HCT116 (cell line): ENCODE data around the gene TRPC6. TPM values are rescaled to one million over a fixed set of nuclear protein-coding genes. Genes with fewer than 3 reads are reported as not detected.

Experiments used
- ATAC-seq: fragments of 200-7000 bp; cut with Tn5 transposase; 2 replicates; pipeline ENCODE4 v1.9.1; 2020; ENCODE audit warnings: mild to moderate bottlenecking, moderate library complexity
- BruUV-seq: library from RNA; stranded (reverse); fragments of 400-500 nt; replicated peaks from 2 replicates; lab custom pipeline; 2021; lab: Mats Ljungman, UMichigan
- CTCF ChIA-PET: fragments of 300-600 bp; sonication (Branson Sonifier 250); formaldehyde crosslinking; loops from one replicate; lab custom pipeline; 2021; ENCODE audit warnings: antibody characterized with exemption; lab: Charles Lee
- POLR2A ChIA-PET: fragments of 300-600, 350-600 bp; sonication (Branson Sonifier 250); formaldehyde crosslinking; loops from one replicate; lab custom pipeline; 2021; ENCODE audit warnings: antibody characterized with exemption; lab: Charles Lee
- RAD21 ChIA-PET, 2 experiments: fragments of 300-600 bp; sonication (Branson Sonifier 250); formaldehyde crosslinking; loops; one replicate each; lab custom pipeline; 2023; ENCODE audit warnings: low total read pairs in 2 of 2; ENCODE audit not compliant: uncharacterized antibody in 2 of 2, unreplicated experiment in 2 of 2, low non-redundant PET in 1 of 2; lab: Charles Lee
- DNase-seq: peaks from one replicate; pipeline ENCODE4 v3.0.0-alpha.2; 2010; ENCODE audit warnings: low read depth, low spot score
- H2AFZ ChIP-seq: fragments of 200-600 bp; shearing (Covaris generic), sonication (generic); 2 replicates; pipeline ENCODE4 v1.6.1; 2017; ENCODE audit warnings: low read depth, mixed run types, mixed read lengths, antibody characterized with exemption, low read length; ENCODE audit not compliant: poor library complexity, severe bottlenecking
- H3K27ac ChIP-seq: 2 replicates; pipeline ENCODE4 v1.5.1; 2012; ENCODE audit warnings: low read depth, low read length
- H3K27me3 ChIP-seq: fragments of 200-600 bp; sonication (generic); 2 replicates; pipeline ENCODE4 v1.6.1; 2016; ENCODE audit warnings: mixed run types, low read length, mixed read lengths; ENCODE audit not compliant: insufficient read depth
- H3K36me3 ChIP-seq, 2 experiments: fragments of 200-500 bp in 1 of 2; fragments of 200-600 bp in 1 of 2; sonication (Bioruptor generic) in 1 of 2; sonication (generic) in 1 of 2; 2 replicates each; pipeline versions ENCODE4 v1.5.1 to v1.6.1; 2014 to 2016; ENCODE audit warnings: low read length in 2 of 2, inconsistent platforms in 1 of 2, mixed read lengths in 1 of 2, mixed run types in 1 of 2; ENCODE audit not compliant: insufficient read depth in 2 of 2, control insufficient read depth in 1 of 2
- H3K4me1 ChIP-seq, 2 experiments: fragments of 200-600 bp in 1 of 2; sonication (generic) in 1 of 2; 2 replicates each; pipeline versions ENCODE4 v1.5.1 to v1.6.1; 2012 to 2017; ENCODE audit warnings: low read length in 2 of 2, inconsistent platforms in 1 of 2, mild to moderate bottlenecking in 1 of 2, mixed read lengths in 1 of 2, mixed run types in 1 of 2, moderate library complexity in 1 of 2; ENCODE audit not compliant: insufficient read depth in 2 of 2, control insufficient read depth in 1 of 2
- H3K4me2 ChIP-seq: fragments of 200-600 bp; sonication (generic); 2 replicates; pipeline ENCODE4 v1.6.1; 2017; ENCODE audit warnings: mixed run types, low read length, mixed read lengths
- H3K4me3 ChIP-seq, 2 experiments: fragments of 200-600 bp in 1 of 2; sonication (generic) in 1 of 2; replicated peaks in 1 of 2; 2 replicates each; pipeline ENCODE4 v1.5.1; 2011 to 2016; ENCODE audit warnings: low read length in 2 of 2, control low read depth in 1 of 2, low read depth in 1 of 2, mild to moderate bottlenecking in 1 of 2, mixed read lengths in 1 of 2, mixed run types in 1 of 2
- H3K79me2 ChIP-seq: fragments of 200-600 bp; sonication (generic); 2 replicates; pipeline ENCODE4 v1.6.1; 2017; ENCODE audit warnings: mild to moderate bottlenecking, mixed run types, low read length, moderate library complexity, mixed read lengths; ENCODE audit not compliant: insufficient read depth
- H3K9ac ChIP-seq: fragments of 200-600 bp; sonication (generic); 2 replicates; pipeline ENCODE4 v1.6.1; 2016; ENCODE audit warnings: low read length, mixed read lengths
- H3K9me2 ChIP-seq: fragments of 200-600 bp; sonication (generic), shearing (Covaris generic); 2 replicates; pipeline ENCODE4 v1.6.1; 2017; ENCODE audit warnings: mixed run types, mild to moderate bottlenecking, moderate library complexity; ENCODE audit not compliant: insufficient read depth
- H3K9me3 ChIP-seq, 2 experiments: fragments of 200-500 bp in 1 of 2; fragments of 200-600 bp in 1 of 2; sonication (Bioruptor generic) in 1 of 2; sonication (generic) in 1 of 2; 2 replicates each; pipeline ENCODE4 v1.6.1; 2014 to 2017; ENCODE audit warnings: low read length in 2 of 2, mixed read lengths in 2 of 2, inconsistent platforms in 1 of 2, low read depth in 1 of 2, mild to moderate bottlenecking in 1 of 2, mixed run types in 1 of 2, moderate library complexity in 1 of 2; ENCODE audit not compliant: control insufficient read depth in 1 of 2, insufficient read depth in 1 of 2
- H4K20me1 ChIP-seq: fragments of 200-600 bp; sonication (generic), shearing (Covaris generic); 2 replicates; pipeline ENCODE4 v1.6.1; 2017; ENCODE audit warnings: mixed run types, mild to moderate bottlenecking, moderate library complexity; ENCODE audit not compliant: insufficient read depth
- CBX3 ChIP-seq: IDR thresholded peaks from 2 replicates; pipeline ENCODE4 v1.6.1; 2012; ENCODE audit warnings: low read depth
- ELF1 ChIP-seq: IDR thresholded peaks from 2 replicates; pipeline ENCODE4 v1.6.1; 2012; ENCODE audit warnings: low read depth, borderline replicate concordance
- EZH2 ChIP-seq: fragments of 200-600 bp; sonication (generic); IDR thresholded peaks from 2 replicates; pipeline ENCODE4 v1.6.1; 2017; ENCODE audit warnings: antibody characterized with exemption, mixed run types
- EZH2phosphoT487 ChIP-seq: fragments of 200-600 bp; IDR thresholded peaks from 2 replicates; pipeline ENCODE4 v1.6.1; 2018; ENCODE audit warnings: antibody characterized with exemption, borderline replicate concordance
- FOSL1 ChIP-seq: IDR thresholded peaks from 2 replicates; pipeline ENCODE4 v1.6.1; 2012; ENCODE audit warnings: low read depth
- POLR2A ChIP-seq: IDR thresholded peaks from 2 replicates; pipeline ENCODE4 v1.7.0; 2011; ENCODE audit warnings: borderline replicate concordance; ENCODE audit not compliant: insufficient read depth, insufficient read length; ENCODE audit errors: extremely low read depth
- SIN3A ChIP-seq: IDR thresholded peaks from 2 replicates; pipeline ENCODE4 v1.6.1; 2012; ENCODE audit warnings: low read depth
- SP1 ChIP-seq: IDR thresholded peaks from 2 replicates; pipeline ENCODE4 v1.6.1; 2012; ENCODE audit warnings: low read depth
- YY1 ChIP-seq: IDR thresholded peaks from 2 replicates; pipeline ENCODE4 v1.6.1; 2011; ENCODE audit warnings: low read length, low read depth, moderate library complexity, mild to moderate bottlenecking; ENCODE audit not compliant: insufficient replicate concordance; ENCODE audit errors: extremely low read depth
- ZNF274 ChIP-seq: fragments of 200-500 bp; sonication (Bioruptor generic); IDR thresholded peaks from 2 replicates; pipeline ENCODE4 v1.6.1; 2014; ENCODE audit warnings: mild to moderate bottlenecking, low read depth, low read length, inconsistent platforms
- intact Hi-C: fragments of 100-400 bp; cut with micrococcal nuclease; formaldehyde crosslinking; loops from 2 replicates; pipeline ENCODE4 v1.10.0; 2022
- total RNA-seq: library from RNA; stranded (reverse); gene quantifications from one replicate; pipeline ENCODE4 v1.2.1, GENCODE V29; 2021; ENCODE audit not compliant: unreplicated experiment
- TF ChIP-seq, protein P1 (sequence below), 3 experiments: fragments of 200-600 bp in 1 of 3; sonication (generic) in 1 of 3; IDR thresholded peaks in 2 of 3; conservative IDR thresholded peaks in 1 of 3; 2 replicates each; pipeline ENCODE4 v1.5.1; 2012 to 2017; ENCODE audit warnings: low read depth in 2 of 3, low read length in 2 of 3, antibody characterized with exemption in 1 of 3, borderline replicate concordance in 1 of 3, control low read depth in 1 of 3, mild to moderate bottlenecking in 1 of 3, mixed read lengths in 1 of 3, mixed run types in 1 of 3, moderate library complexity in 1 of 3; ENCODE audit not compliant: insufficient read depth in 1 of 3
- TF ChIP-seq, protein P2 (sequence below): IDR thresholded peaks from 2 replicates; pipeline ENCODE4 v1.6.1; 2011; ENCODE audit warnings: mild to moderate bottlenecking, low read length, moderate library complexity; ENCODE audit not compliant: insufficient replicate concordance; ENCODE audit errors: extremely low read depth
- TF ChIP-seq, protein P3 (sequence below): IDR thresholded peaks from 2 replicates; pipeline ENCODE4 v1.6.1; 2012
- TF ChIP-seq, protein P4 (sequence below): IDR thresholded peaks from 2 replicates; pipeline ENCODE4 v1.6.1; 2012; ENCODE audit warnings: low read depth

Gene TRPC6
- total RNA-seq, 1 experiment from 2014 or later = not detected

DNA sequence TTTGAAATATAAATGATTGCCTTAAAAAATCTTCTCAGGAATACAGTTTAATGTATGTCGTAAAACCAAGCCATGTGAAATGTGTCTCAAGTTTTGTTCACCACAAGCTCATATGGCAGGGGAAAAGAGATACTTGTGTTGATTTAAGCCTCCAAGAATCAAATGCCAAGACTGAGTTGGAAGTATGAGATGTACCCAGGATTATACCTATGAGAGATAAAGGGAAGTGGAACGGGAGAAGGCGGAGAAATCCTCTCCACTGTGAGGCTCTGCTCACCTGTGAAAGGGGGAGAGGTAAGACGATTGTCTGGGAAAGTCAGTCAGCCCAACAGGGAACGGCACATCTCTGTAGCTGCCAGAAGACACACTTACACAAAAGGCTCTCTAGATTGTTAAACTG, 124.8 kb downstream of the TRPC6 start (continued):
- TF ChIP-seq, protein P1, sequence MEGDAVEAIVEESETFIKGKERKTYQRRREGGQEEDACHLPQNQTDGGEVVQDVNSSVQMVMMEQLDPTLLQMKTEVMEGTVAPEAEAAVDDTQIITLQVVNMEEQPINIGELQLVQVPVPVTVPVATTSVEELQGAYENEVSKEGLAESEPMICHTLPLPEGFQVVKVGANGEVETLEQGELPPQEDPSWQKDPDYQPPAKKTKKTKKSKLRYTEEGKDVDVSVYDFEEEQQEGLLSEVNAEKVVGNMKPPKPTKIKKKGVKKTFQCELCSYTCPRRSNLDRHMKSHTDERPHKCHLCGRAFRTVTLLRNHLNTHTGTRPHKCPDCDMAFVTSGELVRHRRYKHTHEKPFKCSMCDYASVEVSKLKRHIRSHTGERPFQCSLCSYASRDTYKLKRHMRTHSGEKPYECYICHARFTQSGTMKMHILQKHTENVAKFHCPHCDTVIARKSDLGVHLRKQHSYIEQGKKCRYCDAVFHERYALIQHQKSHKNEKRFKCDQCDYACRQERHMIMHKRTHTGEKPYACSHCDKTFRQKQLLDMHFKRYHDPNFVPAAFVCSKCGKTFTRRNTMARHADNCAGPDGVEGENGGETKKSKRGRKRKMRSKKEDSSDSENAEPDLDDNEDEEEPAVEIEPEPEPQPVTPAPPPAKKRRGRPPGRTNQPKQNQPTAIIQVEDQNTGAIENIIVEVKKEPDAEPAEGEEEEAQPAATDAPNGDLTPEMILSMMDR (IDR thresholded peaks at IDR 0.05 in 2 of 3, conservative IDR thresholded peaks at IDR 0.05 in 1 of 3; ENCODE audit: borderline replicate concordance in 1 of 3, insufficient read depth in 1 of 3, low read depth in 2 of 3, low read length in 2 of 3) = no peak
- TF ChIP-seq CBX3 (no peak), EZH2 (no peak)
- TF ChIP-seq, protein P2, sequence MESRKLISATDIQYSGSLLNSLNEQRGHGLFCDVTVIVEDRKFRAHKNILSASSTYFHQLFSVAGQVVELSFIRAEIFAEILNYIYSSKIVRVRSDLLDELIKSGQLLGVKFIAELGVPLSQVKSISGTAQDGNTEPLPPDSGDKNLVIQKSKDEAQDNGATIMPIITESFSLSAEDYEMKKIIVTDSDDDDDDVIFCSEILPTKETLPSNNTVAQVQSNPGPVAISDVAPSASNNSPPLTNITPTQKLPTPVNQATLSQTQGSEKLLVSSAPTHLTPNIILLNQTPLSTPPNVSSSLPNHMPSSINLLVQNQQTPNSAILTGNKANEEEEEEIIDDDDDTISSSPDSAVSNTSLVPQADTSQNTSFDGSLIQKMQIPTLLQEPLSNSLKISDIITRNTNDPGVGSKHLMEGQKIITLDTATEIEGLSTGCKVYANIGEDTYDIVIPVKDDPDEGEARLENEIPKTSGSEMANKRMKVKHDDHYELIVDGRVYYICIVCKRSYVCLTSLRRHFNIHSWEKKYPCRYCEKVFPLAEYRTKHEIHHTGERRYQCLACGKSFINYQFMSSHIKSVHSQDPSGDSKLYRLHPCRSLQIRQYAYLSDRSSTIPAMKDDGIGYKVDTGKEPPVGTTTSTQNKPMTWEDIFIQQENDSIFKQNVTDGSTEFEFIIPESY = no peak
- TF ChIP-seq, all 23 proteins: peak for 0

DNA sequence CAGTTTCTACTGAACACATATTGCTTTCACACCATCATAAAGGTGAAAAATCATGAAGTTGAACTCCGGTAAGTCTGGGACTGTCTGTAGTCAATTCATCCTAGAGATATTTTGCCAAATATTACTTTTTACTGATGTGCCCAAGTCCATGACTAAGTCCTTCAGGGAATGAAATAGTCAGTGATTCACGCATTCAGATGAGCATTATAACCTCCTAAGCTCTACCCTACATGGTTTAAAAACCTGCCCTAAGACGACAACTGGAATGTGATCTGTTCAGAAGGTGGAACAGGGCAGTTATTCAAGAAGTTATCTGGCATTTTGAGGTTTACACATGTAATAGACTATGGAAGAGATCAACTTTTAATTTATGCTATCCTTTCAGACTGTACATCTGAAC, 125.6 kb downstream of the TRPC6 start:
- intact Hi-C loops = loop anchor here (5.0 kb wide), 2 partner anchors 549 to 1154 kb away; no protein-coding TSS in a partner anchor
- no peak overlapping the region for H2AFZ ChIP-seq
- H3K9me3 ChIP-seq = no peaks in the 10 kb centered on the region
- DNase-seq = no peak
- no peaks in the 10 kb centered on the region for H3K79me2 ChIP-seq
- H3K9me2 ChIP-seq = no peaks in the 10 kb centered on the region
- H3K4me2 ChIP-seq = no peak overlapping the region
- RAD21 ChIA-PET = no interaction called here
- POLR2A ChIA-PET = no interaction called here
- no peaks in the 10 kb centered on the region for H3K36me3 ChIP-seq
- H3K4me3 ChIP-seq = no peak overlapping the region
- no peaks in the 10 kb centered on the region for H3K4me1 ChIP-seq
- CTCF ChIA-PET = interaction anchor here (1.6 to 4.7 kb wide), 4 partner anchors 302 to 550 kb away, joined by 6 to 40 read pairs (median 7); no protein-coding TSS in a partner anchor
- H3K27ac ChIP-seq = no peak overlapping the region
- BruUV-seq = no TSS peak
- no peak for ATAC-seq
- H4K20me1 ChIP-seq = no peaks in the 10 kb centered on the region
- H3K9ac ChIP-seq = no peak overlapping the region
- no peaks in the 10 kb centered on the region for H3K27me3 ChIP-seq
- TF ChIP-seq SIN3A = no peak
- TF ChIP-seq YY1 = no peak
- TF ChIP-seq, protein P3, sequence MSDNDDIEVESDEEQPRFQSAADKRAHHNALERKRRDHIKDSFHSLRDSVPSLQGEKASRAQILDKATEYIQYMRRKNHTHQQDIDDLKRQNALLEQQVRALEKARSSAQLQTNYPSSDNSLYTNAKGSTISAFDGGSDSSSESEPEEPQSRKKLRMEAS = no peak
- no peak for TF ChIP-seq ELF1
- TF ChIP-seq, protein P4, sequence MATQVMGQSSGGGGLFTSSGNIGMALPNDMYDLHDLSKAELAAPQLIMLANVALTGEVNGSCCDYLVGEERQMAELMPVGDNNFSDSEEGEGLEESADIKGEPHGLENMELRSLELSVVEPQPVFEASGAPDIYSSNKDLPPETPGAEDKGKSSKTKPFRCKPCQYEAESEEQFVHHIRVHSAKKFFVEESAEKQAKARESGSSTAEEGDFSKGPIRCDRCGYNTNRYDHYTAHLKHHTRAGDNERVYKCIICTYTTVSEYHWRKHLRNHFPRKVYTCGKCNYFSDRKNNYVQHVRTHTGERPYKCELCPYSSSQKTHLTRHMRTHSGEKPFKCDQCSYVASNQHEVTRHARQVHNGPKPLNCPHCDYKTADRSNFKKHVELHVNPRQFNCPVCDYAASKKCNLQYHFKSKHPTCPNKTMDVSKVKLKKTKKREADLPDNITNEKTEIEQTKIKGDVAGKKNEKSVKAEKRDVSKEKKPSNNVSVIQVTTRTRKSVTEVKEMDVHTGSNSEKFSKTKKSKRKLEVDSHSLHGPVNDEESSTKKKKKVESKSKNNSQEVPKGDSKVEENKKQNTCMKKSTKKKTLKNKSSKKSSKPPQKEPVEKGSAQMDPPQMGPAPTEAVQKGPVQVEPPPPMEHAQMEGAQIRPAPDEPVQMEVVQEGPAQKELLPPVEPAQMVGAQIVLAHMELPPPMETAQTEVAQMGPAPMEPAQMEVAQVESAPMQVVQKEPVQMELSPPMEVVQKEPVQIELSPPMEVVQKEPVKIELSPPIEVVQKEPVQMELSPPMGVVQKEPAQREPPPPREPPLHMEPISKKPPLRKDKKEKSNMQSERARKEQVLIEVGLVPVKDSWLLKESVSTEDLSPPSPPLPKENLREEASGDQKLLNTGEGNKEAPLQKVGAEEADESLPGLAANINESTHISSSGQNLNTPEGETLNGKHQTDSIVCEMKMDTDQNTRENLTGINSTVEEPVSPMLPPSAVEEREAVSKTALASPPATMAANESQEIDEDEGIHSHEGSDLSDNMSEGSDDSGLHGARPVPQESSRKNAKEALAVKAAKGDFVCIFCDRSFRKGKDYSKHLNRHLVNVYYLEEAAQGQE = no peak
- no peak for TF ChIP-seq SP1
- no peak for TF ChIP-seq EZH2
- TF ChIP-seq ZNF274 = no peak
- TF ChIP-seq POLR2A = no peak
- no peak for TF ChIP-seq FOSL1
- no peak for TF ChIP-seq EZH2phosphoT487
- TF ChIP-seq, protein P2 = no peak
